K562 (cell line): ENCODE measurements around the gene CFL1. TPM values are rescaled to one million over a fixed set of nuclear protein-coding genes. Genes with fewer than 3 reads are reported as not detected.

ENCODE experiments used
- COPS2 ChIP-seq: fragments of 450-650 bp; conservative IDR thresholded peaks from 2 replicates; pipeline ENCODE4 v1.6.1; 2016; ENCODE audit warnings: mild to moderate bottlenecking, moderate library complexity
- HDAC1 ChIP-seq, 2 experiments: fragments of 450-650 bp; IDR thresholded peaks; 2 replicates each; pipeline ENCODE4 v1.6.1; 2016 to 2017; ENCODE audit warnings: inconsistent platforms in 1 of 2, mild to moderate bottlenecking in 1 of 2, moderate library complexity in 1 of 2
- HDAC8 ChIP-seq: fragments of 450-650 bp; IDR thresholded peaks from 2 replicates; pipeline ENCODE4 v1.6.1; 2016; ENCODE audit warnings: mild to moderate bottlenecking, missing genetic modification characterization, moderate library complexity, missing compliant biosample characterization
- JUND ChIP-seq, 2 experiments: IDR thresholded peaks; 2 replicates in 1 of 2; 3 replicates in 1 of 2; pipeline ENCODE4 v1.6.1; 2011; ENCODE audit warnings: borderline replicate concordance in 2 of 2, low read depth in 2 of 2, low read length in 2 of 2, improper control_type of control experiment in 1 of 2, missing biosample characterization in 1 of 2, missing genetic modification characterization in 1 of 2, missing genetic modification reagents in 1 of 2
- L3MBTL2 ChIP-seq: fragments of 450-650 bp; IDR thresholded peaks from 2 replicates; pipeline ENCODE4 v1.6.1; 2016; ENCODE audit warnings: mild to moderate bottlenecking, moderate library complexity
- MAZ ChIP-seq, 2 experiments: fragments of 450-650 bp in 1 of 2; sonication (generic) in 1 of 2; formaldehyde crosslinking; IDR thresholded peaks in 1 of 2; conservative IDR thresholded peaks in 1 of 2; 2 replicates each; pipeline versions ENCODE4 v1.4.0 to v1.5.0; 2020; ENCODE audit warnings: mild to moderate bottlenecking in 1 of 2, missing genetic modification reagents in 1 of 2
- NONO ChIP-seq, 2 experiments: fragments of 200-400 bp in 1 of 2; fragments of 450-650 bp in 1 of 2; formaldehyde crosslinking in 1 of 2; IDR thresholded peaks; 2 replicates each; pipeline ENCODE4 v1.6.1; 2017; ENCODE audit warnings: low read depth in 2 of 2, mild to moderate bottlenecking in 2 of 2, moderate library complexity in 2 of 2, low read length in 1 of 2
- NR3C1 ChIP-seq: sonication (generic); formaldehyde crosslinking; IDR thresholded peaks from 2 replicates; pipeline ENCODE4 v1.8.1; 2022; ENCODE audit warnings: missing genetic modification reagents
- PKNOX1 ChIP-seq: fragments of 450-650 bp; IDR thresholded peaks from 2 replicates; pipeline ENCODE4 v1.6.1; 2016
- PTBP1 ChIP-seq: fragments of 200-400 bp; formaldehyde crosslinking; IDR thresholded peaks from 2 replicates; pipeline ENCODE4 v1.6.1; 2017; ENCODE audit warnings: low read depth, low read length
- PTRF ChIP-seq: fragments of 450-650 bp; IDR thresholded peaks from 2 replicates; pipeline ENCODE4 v1.6.1; 2016; ENCODE audit warnings: mild to moderate bottlenecking, missing genetic modification characterization, missing compliant biosample characterization
- SNAPC5 ChIP-seq: fragments of 250-450 bp; sonication (Bioruptor Pico); IDR thresholded peaks from 2 replicates; pipeline ENCODE4 v1.8.0; 2021; ENCODE audit warnings: moderate library complexity, mild to moderate bottlenecking, inconsistent platforms
- TEAD2 ChIP-seq: fragments of 450-650 bp; IDR thresholded peaks from 2 replicates; pipeline ENCODE4 v1.6.1; 2016; ENCODE audit warnings: missing genetic modification characterization, control low read depth, missing compliant biosample characterization
- THRA ChIP-seq: fragments of 450-650 bp; IDR thresholded peaks from 2 replicates; pipeline ENCODE4 v1.6.1; 2017; ENCODE audit warnings: mild to moderate bottlenecking, moderate library complexity
- TRIM24 ChIP-seq, 2 experiments: fragments of 450-650 bp; IDR thresholded peaks; 2 replicates each; pipeline ENCODE4 v1.6.1; 2016
- ZBTB34 ChIP-seq: fragments of 250-450 bp; sonication (Bioruptor Pico); IDR thresholded peaks from 2 replicates; pipeline ENCODE4 v1.8.0; 2021; ENCODE audit warnings: mild to moderate bottlenecking, moderate library complexity
- ZNF232 ChIP-seq: sonication (generic); formaldehyde crosslinking; IDR thresholded peaks from 2 replicates; pipeline ENCODE4 v1.8.0; 2022; ENCODE audit warnings: mild to moderate bottlenecking, missing genetic modification reagents
- ZNF696 ChIP-seq: fragments of 250-450 bp; sonication (Bioruptor Pico); conservative IDR thresholded peaks from 2 replicates; pipeline ENCODE4 v1.4.0; 2020; ENCODE audit warnings: mild to moderate bottlenecking, moderate library complexity
- polyA plus RNA-seq, 8 experiments: library from polyadenylated mRNA; depleted of rRNA in 4 of 8; stranded (reverse) in 5 of 8; unstranded in 3 of 8; fragments of >200 nt; fragmentation: Nextera tagmentation in 2 of 8; fragmentation: Illumina TruSeq in 1 of 8; extraction: Ambion mirVana in 2 of 8; extraction: Trizol in 1 of 8; gene quantifications; 2 replicates each; pipeline versions ENCODE4 v1.2.1 to v1.2.3, GENCODE V29; 2011 to 2014; ENCODE audit warnings: inconsistent platforms in 1 of 8, missing spikeins in 1 of 8
- total RNA-seq, 7 experiments: library from RNA; depleted of rRNA in 6 of 7; stranded (reverse); fragments of >200 nt in 6 of 7; fragmentation: Illumina TruSeq in 2 of 7; extraction: Trizol in 2 of 7; gene quantifications; 2 replicates each; pipeline versions ENCODE4 v1.2.1 to v1.2.3, GENCODE V29; 2011 to 2021; ENCODE audit warnings: low replicate concordance in 1 of 7
- TF ChIP-seq, protein P1 (sequence below): fragments of 250-450 bp; sonication (Bioruptor Pico); IDR thresholded peaks from 2 replicates; pipeline ENCODE4 v1.4.0; 2020; ENCODE audit warnings: mild to moderate bottlenecking
- TF ChIP-seq, protein P2 (sequence below): fragments of 450-650 bp; formaldehyde crosslinking; IDR thresholded peaks from 2 replicates; pipeline ENCODE4 v1.4.0; 2020; ENCODE audit warnings: mild to moderate bottlenecking, moderate library complexity

The CFL1 gene
- total and polyA plus RNA-seq, 9 of the 15 experiments (the other 6 are each of a cell fraction or from before 2014, with no cell fraction given), result 105 to 1,101 (median 859) TPM

DNA sequence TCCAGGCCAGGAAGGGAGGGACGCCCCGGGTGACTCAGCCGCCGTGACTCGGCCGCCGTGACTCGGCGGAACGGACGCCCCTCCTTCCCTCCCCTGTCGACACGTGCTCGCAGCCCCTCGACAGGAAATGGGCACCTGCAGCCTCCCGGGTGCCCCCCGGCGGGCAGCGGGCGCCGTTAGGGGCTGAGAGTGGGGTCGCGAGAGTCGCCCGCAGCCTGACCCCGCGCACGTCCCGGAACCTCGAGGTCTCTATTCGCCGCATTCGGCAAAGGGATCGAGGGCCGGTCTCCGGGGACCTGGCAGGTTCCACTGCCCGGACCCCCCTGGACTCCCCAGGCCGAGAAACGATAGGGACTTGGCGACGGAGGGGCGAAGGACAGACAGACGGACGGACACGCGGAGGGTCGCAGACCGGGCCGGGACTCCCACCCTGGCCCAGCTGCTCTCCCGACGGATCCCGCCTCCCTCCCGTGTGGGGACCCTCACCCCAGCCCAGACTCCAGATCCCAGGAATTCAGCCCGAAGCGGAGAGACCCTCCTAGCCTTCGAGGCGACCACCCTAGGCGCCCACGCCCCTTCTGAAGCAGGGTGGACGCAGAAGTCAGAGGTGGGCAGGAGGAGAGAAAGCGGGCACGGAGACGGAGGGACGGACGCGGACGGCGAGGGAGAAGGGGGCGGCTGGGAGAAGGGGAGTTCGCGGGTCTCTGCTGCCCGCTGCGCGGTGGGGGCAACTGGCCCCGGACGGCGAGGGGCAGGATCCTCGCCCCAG is 41.6 kb upstream of the CFL1 start (continued):
- TF ChIP-seq THRA (no peak), TEAD2 (tag) (no peak), MAZ (CRISPR knock-in tag; conservative IDR thresholded peaks at IDR 0.05 in 1 of 2, IDR thresholded peaks at IDR 0.05 in 1 of 2) (peak; percentile 80 to 87), PTRF (tag) (no peak), ZNF232 (CRISPR knock-in tag) (no peak), PTBP1 (peak; percentile 87), HDAC8 (tag) (no peak), ZNF696 (no peak), L3MBTL2 (peak; percentile 99), HDAC1 (IDR thresholded peaks at IDR 0.05) (peak in 1 of 2 experiments; percentile 90; a peak in 2 of 4 replicates), NR3C1 (CRISPR knock-in tag) (peak; percentile 16; the same call in 1 of the 2 replicates), ZBTB34 (CRISPR knock-in tag) (no peak), NONO (IDR thresholded peaks at IDR 0.05; ENCODE audit: low read depth in 2 of 2, low read length in 1 of 2) (peak in 1 of 2 experiments; percentile 70; a peak in 3 of 4 replicates), PKNOX1 (no peak), TRIM24 (IDR thresholded peaks at IDR 0.05) (no peak), COPS2 (no peak), JUND (IDR thresholded peaks at IDR 0.05; ENCODE audit: borderline replicate concordance, low read depth, low read length) (peak; percentile 97), JUND (tag; IDR thresholded peaks at IDR 0.05; ENCODE audit: borderline replicate concordance, low read depth, low read length) (peak; percentile 93; the same call in 1 of the 3 replicates), SNAPC5 (CRISPR knock-in tag) (no peak)
- TF ChIP-seq, protein P1, sequence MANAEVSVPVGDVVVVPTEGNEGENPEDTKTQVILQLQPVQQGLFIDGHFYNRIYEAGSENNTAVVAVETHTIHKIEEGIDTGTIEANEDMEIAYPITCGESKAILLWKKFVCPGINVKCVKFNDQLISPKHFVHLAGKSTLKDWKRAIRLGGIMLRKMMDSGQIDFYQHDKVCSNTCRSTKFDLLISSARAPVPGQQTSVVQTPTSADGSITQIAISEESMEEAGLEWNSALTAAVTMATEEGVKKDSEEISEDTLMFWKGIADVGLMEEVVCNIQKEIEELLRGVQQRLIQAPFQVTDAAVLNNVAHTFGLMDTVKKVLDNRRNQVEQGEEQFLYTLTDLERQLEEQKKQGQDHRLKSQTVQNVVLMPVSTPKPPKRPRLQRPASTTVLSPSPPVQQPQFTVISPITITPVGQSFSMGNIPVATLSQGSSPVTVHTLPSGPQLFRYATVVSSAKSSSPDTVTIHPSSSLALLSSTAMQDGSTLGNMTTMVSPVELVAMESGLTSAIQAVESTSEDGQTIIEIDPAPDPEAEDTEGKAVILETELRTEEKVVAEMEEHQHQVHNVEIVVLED (CRISPR knock-in tag), result no peak
- TF ChIP-seq, protein P2, sequence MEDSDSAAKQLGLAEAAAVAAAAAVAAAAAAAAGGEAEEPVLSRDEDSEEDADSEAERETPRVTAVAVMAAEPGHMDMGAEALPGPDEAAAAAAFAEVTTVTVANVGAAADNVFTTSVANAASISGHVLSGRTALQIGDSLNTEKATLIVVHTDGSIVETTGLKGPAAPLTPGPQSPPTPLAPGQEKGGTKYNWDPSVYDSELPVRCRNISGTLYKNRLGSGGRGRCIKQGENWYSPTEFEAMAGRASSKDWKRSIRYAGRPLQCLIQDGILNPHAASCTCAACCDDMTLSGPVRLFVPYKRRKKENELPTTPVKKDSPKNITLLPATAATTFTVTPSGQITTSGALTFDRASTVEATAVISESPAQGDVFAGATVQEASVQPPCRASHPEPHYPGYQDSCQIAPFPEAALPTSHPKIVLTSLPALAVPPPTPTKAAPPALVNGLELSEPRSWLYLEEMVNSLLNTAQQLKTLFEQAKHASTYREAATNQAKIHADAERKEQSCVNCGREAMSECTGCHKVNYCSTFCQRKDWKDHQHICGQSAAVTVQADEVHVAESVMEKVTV, result no peak
